ENCODE results near the gene WNT9B.

DNA sequence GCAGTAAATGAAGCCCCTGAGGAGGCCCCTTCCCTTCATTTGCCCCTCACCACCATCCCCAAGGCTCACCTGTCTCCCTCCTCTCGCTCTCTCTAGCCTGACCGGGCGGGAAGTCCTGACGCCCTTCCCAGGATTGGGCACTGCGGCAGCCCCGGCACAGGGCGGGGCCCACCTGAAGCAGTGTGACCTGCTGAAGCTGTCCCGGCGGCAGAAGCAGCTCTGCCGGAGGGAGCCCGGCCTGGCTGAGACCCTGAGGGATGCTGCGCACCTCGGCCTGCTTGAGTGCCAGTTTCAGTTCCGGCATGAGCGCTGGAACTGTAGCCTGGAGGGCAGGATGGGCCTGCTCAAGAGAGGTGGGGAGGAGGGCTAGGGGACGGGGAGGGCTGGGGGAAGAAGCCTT, 21.0 kb downstream of the WNT9B start:
- TF ChIP-seq, protein P1, sequence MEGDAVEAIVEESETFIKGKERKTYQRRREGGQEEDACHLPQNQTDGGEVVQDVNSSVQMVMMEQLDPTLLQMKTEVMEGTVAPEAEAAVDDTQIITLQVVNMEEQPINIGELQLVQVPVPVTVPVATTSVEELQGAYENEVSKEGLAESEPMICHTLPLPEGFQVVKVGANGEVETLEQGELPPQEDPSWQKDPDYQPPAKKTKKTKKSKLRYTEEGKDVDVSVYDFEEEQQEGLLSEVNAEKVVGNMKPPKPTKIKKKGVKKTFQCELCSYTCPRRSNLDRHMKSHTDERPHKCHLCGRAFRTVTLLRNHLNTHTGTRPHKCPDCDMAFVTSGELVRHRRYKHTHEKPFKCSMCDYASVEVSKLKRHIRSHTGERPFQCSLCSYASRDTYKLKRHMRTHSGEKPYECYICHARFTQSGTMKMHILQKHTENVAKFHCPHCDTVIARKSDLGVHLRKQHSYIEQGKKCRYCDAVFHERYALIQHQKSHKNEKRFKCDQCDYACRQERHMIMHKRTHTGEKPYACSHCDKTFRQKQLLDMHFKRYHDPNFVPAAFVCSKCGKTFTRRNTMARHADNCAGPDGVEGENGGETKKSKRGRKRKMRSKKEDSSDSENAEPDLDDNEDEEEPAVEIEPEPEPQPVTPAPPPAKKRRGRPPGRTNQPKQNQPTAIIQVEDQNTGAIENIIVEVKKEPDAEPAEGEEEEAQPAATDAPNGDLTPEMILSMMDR (IDR thresholded peaks at IDR 0.05): no peak
- TF ChIP-seq POLR2A (IDR thresholded peaks at IDR 0.05): no peak

Data from adrenal gland (tissue), 5 donors.